GM19240 (cell line): ENCODE results near the gene SCO1.
"Not testable (repeated sequence)": the region's sequence is repeated elsewhere in the genome, so short reads cannot be mapped to it uniquely, and the experiment has no call there.

Experiments
- DNase-seq: peaks from one replicate; pipeline ENCODE4 v3.0.0; 2011; ENCODE audit warnings: low spot score; ENCODE audit not compliant: insufficient read length

The SCO1 gene

GRCh38 chr17:10726196-10726595, 28.9 kb upstream of the SCO1 start:
- no peak for DNase-seq

GRCh38 chr17:10725262-10725661, 27.9 kb upstream of the SCO1 start:
- no peak for DNase-seq

GRCh38 chr17:10724546-10725195, 27.3 kb upstream of the SCO1 start:
- no peak for DNase-seq

- DNase-seq = no peak
Observed at GRCh38 chr17:10718547-10718946, 21.2 kb upstream of the SCO1 start.

GRCh38 chr17:10716218-10716617, 18.9 kb upstream of the SCO1 start:
- no peak for DNase-seq

- no peak for DNase-seq
Observed at GRCh38 chr17:10713318-10713717, 16.0 kb upstream of the SCO1 start.

- no peak for DNase-seq
Observed at GRCh38 chr17:10705727-10706126, 8.4 kb upstream of the SCO1 start.

- DNase-seq = no peak
Observed at GRCh38 chr17:10702574-10702973, 5.2 kb upstream of the SCO1 start.

GRCh38 chr17:10699856-10700255, 2.5 kb upstream of the SCO1 start:
- no peak for DNase-seq

GRCh38 chr17:10698096-10698818, 924 bp upstream of the SCO1 start:
- no peak for DNase-seq

- not testable (repeated sequence) for DNase-seq
Observed at GRCh38 chr17:10695875-10696407, 1.4 kb downstream of the SCO1 start.

- no peak for DNase-seq
Observed at GRCh38 chr17:10687499-10687898, 9.8 kb downstream of the SCO1 start.

GRCh38 chr17:10683853-10684252, 13.5 kb downstream of the SCO1 start:
- DNase-seq = no peak

GRCh38 chr17:10681866-10682446, 15.4 kb downstream of the SCO1 start:
- DNase-seq = no peak

- no peak for DNase-seq
Observed at GRCh38 chr17:10674704-10675103, 22.6 kb downstream of the SCO1 start.

GRCh38 chr17:10673312-10673711, 24.0 kb downstream of the SCO1 start:
- no peak for DNase-seq

GRCh38 chr17:10668775-10669174, 28.6 kb downstream of the SCO1 start:
- no peak for DNase-seq

- DNase-seq = no peak
Observed at GRCh38 chr17:10666906-10667305, 30.4 kb downstream of the SCO1 start.

- DNase-seq = no peak
Observed at GRCh38 chr17:10664571-10664970, 32.8 kb downstream of the SCO1 start.

GRCh38 chr17:10663231-10663630, 34.1 kb downstream of the SCO1 start:
- no peak for DNase-seq

- no peak for DNase-seq
Observed at GRCh38 chr17:10661437-10661836, 35.9 kb downstream of the SCO1 start.

GRCh38 chr17:10657879-10658278, 39.5 kb downstream of the SCO1 start:
- DNase-seq = no peak

- DNase-seq = no peak
Observed at GRCh38 chr17:10657148-10657547, 40.2 kb downstream of the SCO1 start, which contains the start of gene MYH3. TSS of gene MYH3 (minus strand) at chr17:10657309. CDS start at chr17:10655064, 2,245 bp downstream.
